ENCODE results near the gene OR5K1.

Gene OR5K1

GRCh38 chr3:98462901-98463300 lies at the start of gene OR5K1:
OR5K1 (plus strand) TSS chr3:98463201; CDS start chr3:98469577, 6,376 bp downstream.
- intact Hi-C loops (cut with DNase I; ENCODE audit: low total_unique reads), result no loop called here
- Histone ChIP-seq H3K36me3 (no peaks in the 10 kb centered on the region), H3K4me3 (no peak within 1 kb of the TSS), H3K9me3 (peaks cover 0 to 24% (median 6%) of the 10 kb centered on the region in 3 donors), H3K4me1 (no peaks in the 10 kb centered on the region), H3K27me3 (no peaks in the 10 kb centered on the region), H3K27ac (no peak within 1 kb of the TSS)
- no peak for TF ChIP-seq CTCF (IDR thresholded peaks at IDR 0.05)
- DNase-seq, result no peak

GRCh38 chr3:98432575-98432974 lies 30.4 kb upstream of the OR5K1 start:
- intact Hi-C loops (cut with DNase I; ENCODE audit: low total_unique reads), result no loop called here
- no peaks in the 10 kb centered on the region for H3K27me3 ChIP-seq

GRCh38 chr3:98433764-98434163 lies 29.2 kb upstream of the OR5K1 start:
- DNase-seq, result no peak
- intact Hi-C loops (cut with DNase I; ENCODE audit: low total_unique reads), result no loop called here
- no peak for TF ChIP-seq CTCF (IDR thresholded peaks at IDR 0.05)
- Histone ChIP-seq H3K36me3 (no peaks in the 10 kb centered on the region), H3K9me3 (peaks cover 0 to 13% (median 3%) of the 10 kb centered on the region in 3 donors), H3K4me1 (no peaks in the 10 kb centered on the region), H3K27ac (no peak overlapping the region), H3K4me3 (no peak overlapping the region), H3K27me3 (no peaks in the 10 kb centered on the region)

More at GRCh38 chr3:98432575-98432974, 30.4 kb upstream of the OR5K1 start:
- H3K27ac ChIP-seq, result no peak overlapping the region
- peaks cover 0 to 23% (median 15%) of the 10 kb centered on the region in 3 donors for H3K9me3 ChIP-seq
- H3K4me1 ChIP-seq, result no peaks in the 10 kb centered on the region
- DNase-seq, result no peak
- no peak overlapping the region for H3K4me3 ChIP-seq
- TF ChIP-seq CTCF (IDR thresholded peaks at IDR 0.05), result no peak
- no peaks in the 10 kb centered on the region for H3K36me3 ChIP-seq

- TF ChIP-seq CTCF (IDR thresholded peaks at IDR 0.05), result no peak
- Histone ChIP-seq H3K9me3 (peaks cover 0 to 6% (median 0%) of the 10 kb centered on the region in 3 donors), H3K36me3 (no peaks in the 10 kb centered on the region), H3K4me3 (no peak overlapping the region), H3K4me1 (no peaks in the 10 kb centered on the region), H3K27me3 (no peaks in the 10 kb centered on the region), H3K27ac (no peak overlapping the region)
- DNase-seq, result no peak
- intact Hi-C loops (cut with DNase I; ENCODE audit: low total_unique reads), result no loop called here
These were observed 28.6 kb upstream of the OR5K1 start for GRCh38 chr3:98434412-98434811.

- intact Hi-C loops (cut with DNase I; ENCODE audit: low total_unique reads), result no loop called here
- no peak for DNase-seq
- Histone ChIP-seq H3K4me1 (no peaks in the 10 kb centered on the region), H3K9me3 (no peaks in the 10 kb centered on the region), H3K27ac (no peak overlapping the region), H3K4me3 (no peak overlapping the region), H3K27me3 (no peaks in the 10 kb centered on the region), H3K36me3 (no peaks in the 10 kb centered on the region)
- TF ChIP-seq CTCF (IDR thresholded peaks at IDR 0.05), result no peak
These were observed 22.7 kb upstream of the OR5K1 start for GRCh38 chr3:98440283-98440682.

- Histone ChIP-seq H3K36me3 (no peaks in the 10 kb centered on the region), H3K9me3 (no peaks in the 10 kb centered on the region), H3K27me3 (no peaks in the 10 kb centered on the region), H3K27ac (no peak overlapping the region), H3K4me3 (no peak overlapping the region), H3K4me1 (no peaks in the 10 kb centered on the region)
- TF ChIP-seq CTCF (IDR thresholded peaks at IDR 0.05), result no peak
- no peak for DNase-seq
- intact Hi-C loops (cut with DNase I; ENCODE audit: low total_unique reads), result no loop called here
These were observed 17.0 kb upstream of the OR5K1 start for GRCh38 chr3:98445949-98446406.

Data from tibial artery (tissue), 4 donors.